Activated CD4-positive, alpha-beta T cell treated with anti-CD3 and anti-CD28 coated beads, Interleukin-2, amount 10 ng/mL, durations not matched to agents 24 days and 14 days (primary cell): ENCODE data around the gene PLCB4. TPM values are rescaled to one million over a fixed set of nuclear protein-coding genes. Genes with fewer than 3 reads are reported as not detected.

Experiments used
- DNase-seq: peaks from one replicate; pipeline ENCODE4 v3.0.0; 2022
- H3K27ac Mint-ChIP-seq: one replicate; pipeline ENCODE4 v1.8.0; 2022; ENCODE audit warnings: mild to moderate bottlenecking, mixed read lengths
- H3K27me3 Mint-ChIP-seq: one replicate; pipeline ENCODE4 v1.8.0; 2022; ENCODE audit warnings: mixed read lengths
- H3K36me3 Mint-ChIP-seq: one replicate; pipeline ENCODE4 v1.8.0; 2022; ENCODE audit warnings: low read depth, mild to moderate bottlenecking, mixed read lengths
- H3K4me1 Mint-ChIP-seq: one replicate; pipeline ENCODE4 v1.8.0; 2021; ENCODE audit warnings: mixed read lengths
- H3K4me3 Mint-ChIP-seq: one replicate; pipeline ENCODE4 v1.8.0; 2022; ENCODE audit warnings: mild to moderate bottlenecking, moderate library complexity, mixed read lengths
- H3K9me3 Mint-ChIP-seq: one replicate; pipeline ENCODE4 v1.8.0; 2021; ENCODE audit warnings: mixed read lengths
- intact Hi-C: fragments of 100-400 bp; cut with micrococcal nuclease; formaldehyde crosslinking; loops from one replicate; pipeline ENCODE4 v1.15.1; 2023
- total RNA-seq: library from RNA; stranded (reverse); gene quantifications from 2 replicates; pipeline ENCODE4 v1.2.3, GENCODE V29; 2022

Gene PLCB4
- total RNA-seq, 1 donor from 2014 or later: not detected

- Mint-ChIP-seq H3K27ac (no peak overlapping the region), H3K4me1 (no peaks in the 10 kb centered on the region), H3K9me3 (no peaks in the 10 kb centered on the region), H3K4me3 (no peak overlapping the region), H3K36me3 (no peaks in the 10 kb centered on the region), H3K27me3 (no peaks in the 10 kb centered on the region)
- no peak for DNase-seq
- intact Hi-C loops: no loop called here
Observed at GRCh38 chr20:9474835-9475415, 406.0 kb downstream of the PLCB4 start.

- no peak for DNase-seq
- Mint-ChIP-seq H3K4me1 (no peaks in the 10 kb centered on the region), H3K27ac (no peak overlapping the region), H3K27me3 (no peaks in the 10 kb centered on the region), H3K9me3 (no peaks in the 10 kb centered on the region), H3K4me3 (no peak overlapping the region), H3K36me3 (no peaks in the 10 kb centered on the region)
- intact Hi-C loops: no loop called here
Observed at GRCh38 chr20:9475456-9475855, 406.6 kb downstream of the PLCB4 start.

DNA sequence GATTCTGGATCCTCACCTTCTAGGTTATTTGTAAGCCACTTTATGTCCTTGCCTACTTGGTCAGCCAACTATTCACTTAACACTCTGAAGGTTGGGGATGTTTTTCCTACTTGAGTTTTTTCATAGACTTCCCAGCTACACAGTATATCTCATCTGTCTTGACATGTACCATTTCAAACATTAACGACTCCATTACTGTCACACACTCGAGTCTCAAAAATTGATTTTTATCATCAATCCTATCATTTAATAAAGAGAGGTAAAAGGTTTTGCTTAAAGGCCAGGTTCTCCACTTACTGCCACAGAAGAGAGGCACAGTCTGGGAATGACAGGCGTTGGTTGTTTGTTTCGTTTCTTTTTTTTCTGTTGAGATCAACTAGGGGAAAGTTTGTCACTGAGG is 407.3 kb downstream of the PLCB4 start:
- Mint-ChIP-seq H3K36me3 (no peaks in the 10 kb centered on the region), H3K27ac (no peak overlapping the region), H3K4me1 (no peaks in the 10 kb centered on the region), H3K4me3 (no peak overlapping the region), H3K9me3 (no peaks in the 10 kb centered on the region), H3K27me3 (no peaks in the 10 kb centered on the region)
- intact Hi-C loops: no loop called here
- DNase-seq: no peak

- no peaks in the 10 kb centered on the region for H3K4me1 Mint-ChIP-seq
- DNase-seq: no peak
- intact Hi-C loops: no loop called here
- no peaks in the 10 kb centered on the region for H3K36me3 Mint-ChIP-seq
- no peaks in the 10 kb centered on the region for H3K9me3 Mint-ChIP-seq
- no peak overlapping the region for H3K4me3 Mint-ChIP-seq
- H3K27ac Mint-ChIP-seq: no peak overlapping the region
- no peaks in the 10 kb centered on the region for H3K27me3 Mint-ChIP-seq
Observed at GRCh38 chr20:9476637-9477036, 407.8 kb downstream of the PLCB4 start.

GRCh38 chr20:9478771-9479170 is 409.9 kb downstream of the PLCB4 start:
- Mint-ChIP-seq H3K27ac (no peak overlapping the region), H3K9me3 (no peaks in the 10 kb centered on the region), H3K4me1 (no peaks in the 10 kb centered on the region), H3K4me3 (no peak overlapping the region), H3K36me3 (no peaks in the 10 kb centered on the region), H3K27me3 (no peaks in the 10 kb centered on the region)
- no peak for DNase-seq
- intact Hi-C loops: no loop called here

DNA sequence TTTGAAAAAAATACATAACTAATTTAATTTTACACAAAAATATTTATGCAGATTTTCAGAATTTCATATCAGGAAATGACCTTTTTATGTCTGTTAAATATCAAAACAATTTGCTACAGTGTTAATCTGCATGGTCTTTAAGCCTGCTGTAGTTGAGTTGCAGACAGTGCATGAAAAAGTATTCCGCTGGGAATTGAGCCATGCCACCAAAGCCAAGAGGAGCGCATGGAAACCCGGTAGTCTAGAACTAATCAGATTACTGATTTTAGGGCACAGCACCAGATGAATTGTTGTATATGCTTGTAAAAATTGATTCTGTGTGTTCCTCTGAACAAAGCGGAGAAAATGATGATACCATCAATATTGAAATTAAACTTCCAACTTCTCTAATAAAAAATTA is 411.2 kb downstream of the PLCB4 start:
- DNase-seq: no peak
- no peaks in the 10 kb centered on the region for H3K4me1 Mint-ChIP-seq
- intact Hi-C loops: no loop called here
- no peaks in the 10 kb centered on the region for H3K36me3 Mint-ChIP-seq
- H3K27me3 Mint-ChIP-seq: no peaks in the 10 kb centered on the region
- no peak overlapping the region for H3K4me3 Mint-ChIP-seq
- no peaks in the 10 kb centered on the region for H3K9me3 Mint-ChIP-seq
- H3K27ac Mint-ChIP-seq: no peak overlapping the region

GRCh38 chr20:9482180-9482579 is 413.3 kb downstream of the PLCB4 start:
- intact Hi-C loops: no loop called here
- DNase-seq: no peak
- Mint-ChIP-seq H3K36me3 (no peaks in the 10 kb centered on the region), H3K4me3 (no peak overlapping the region), H3K4me1 (no peaks in the 10 kb centered on the region), H3K9me3 (no peaks in the 10 kb centered on the region), H3K27ac (no peak overlapping the region), H3K27me3 (no peaks in the 10 kb centered on the region)

GRCh38 chr20:9483131-9483530 is 414.2 kb downstream of the PLCB4 start:
- intact Hi-C loops: no loop called here
- Mint-ChIP-seq H3K4me3 (no peak overlapping the region), H3K36me3 (no peaks in the 10 kb centered on the region), H3K4me1 (no peaks in the 10 kb centered on the region), H3K27me3 (no peaks in the 10 kb centered on the region), H3K27ac (no peak overlapping the region), H3K9me3 (no peaks in the 10 kb centered on the region)
- DNase-seq: no peak

DNA sequence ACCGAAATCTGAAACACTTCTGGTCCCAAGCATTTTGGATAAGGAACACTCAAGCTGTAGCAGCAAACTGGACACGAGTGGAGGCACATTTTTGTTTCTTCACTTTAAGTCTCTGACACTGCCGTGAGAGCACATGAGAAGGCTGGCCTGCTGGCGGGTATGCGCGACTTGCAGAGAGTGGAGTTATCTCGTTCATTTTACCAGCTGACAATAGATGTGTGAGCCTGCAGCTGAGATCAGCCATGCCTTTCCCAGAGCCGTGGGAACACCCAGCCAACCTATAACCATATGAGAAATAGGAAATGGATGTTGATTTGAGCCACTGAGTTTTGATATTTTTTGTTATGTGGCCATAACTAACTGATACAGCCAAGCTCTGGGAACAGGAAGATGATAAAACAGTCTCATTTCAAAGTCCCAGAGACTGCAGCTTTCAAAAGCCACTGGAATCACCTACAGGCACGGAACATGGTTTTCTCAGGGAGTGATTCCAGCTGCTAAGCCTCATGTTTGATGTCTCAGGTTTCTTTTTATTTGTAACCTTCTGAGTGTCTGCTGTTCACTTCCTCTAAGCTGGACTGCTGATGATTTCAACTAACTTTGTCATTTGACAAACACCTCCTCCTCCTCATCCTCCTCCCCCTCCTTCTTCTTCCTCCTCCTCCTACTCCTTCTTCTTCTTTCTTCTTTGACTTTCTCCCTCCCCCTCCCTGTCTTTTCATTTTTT is 416.9 kb downstream of the PLCB4 start:
- H3K9me3 Mint-ChIP-seq: no peaks in the 10 kb centered on the region
- intact Hi-C loops: no loop called here

GRCh38 chr20:9487231-9487630 is 418.3 kb downstream of the PLCB4 start:
- intact Hi-C loops: no loop called here

More for the DNA sequence above, 416.9 kb downstream of the PLCB4 start:
- Mint-ChIP-seq H3K4me3 (no peak overlapping the region), H3K27me3 (no peaks in the 10 kb centered on the region), H3K4me1 (no peaks in the 10 kb centered on the region), H3K36me3 (no peaks in the 10 kb centered on the region), H3K27ac (no peak overlapping the region)
- DNase-seq: no peak

GRCh38 chr20:9488063-9488462 is 419.2 kb downstream of the PLCB4 start:
- Mint-ChIP-seq H3K36me3 (no peaks in the 10 kb centered on the region), H3K4me3 (no peak overlapping the region), H3K4me1 (no peaks in the 10 kb centered on the region), H3K9me3 (peaks cover 3% of the 10 kb centered on the region), H3K27me3 (no peaks in the 10 kb centered on the region), H3K27ac (no peak overlapping the region)
- intact Hi-C loops: no loop called here
- no peak for DNase-seq

More at GRCh38 chr20:9487231-9487630, 418.3 kb downstream of the PLCB4 start:
- Mint-ChIP-seq H3K27me3 (no peaks in the 10 kb centered on the region), H3K27ac (no peak overlapping the region), H3K36me3 (no peaks in the 10 kb centered on the region), H3K4me3 (no peak overlapping the region), H3K9me3 (no peaks in the 10 kb centered on the region), H3K4me1 (no peaks in the 10 kb centered on the region)
- no peak for DNase-seq

DNA sequence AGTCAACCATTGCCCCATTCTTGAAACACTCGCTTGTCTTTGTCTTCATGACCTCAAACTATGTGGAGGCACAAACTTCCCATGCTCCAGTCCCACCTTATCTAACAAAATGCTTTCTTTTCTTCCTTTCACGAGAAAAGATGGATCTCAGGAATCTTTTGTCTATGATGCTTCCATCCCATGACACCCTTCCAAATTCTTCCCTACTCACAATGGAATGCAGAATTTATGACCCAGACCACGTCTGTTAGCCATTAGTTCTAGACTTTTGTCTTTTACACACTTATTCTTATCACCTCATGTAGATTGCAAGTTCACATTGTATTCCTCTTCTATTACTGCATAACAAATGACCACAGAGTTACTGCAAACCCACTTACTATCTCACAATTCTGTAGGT is 421.3 kb downstream of the PLCB4 start:
- peaks cover 7% of the 10 kb centered on the region for H3K9me3 Mint-ChIP-seq
- no peaks in the 10 kb centered on the region for H3K36me3 Mint-ChIP-seq
- H3K4me3 Mint-ChIP-seq: no peak overlapping the region
- H3K27me3 Mint-ChIP-seq: no peaks in the 10 kb centered on the region
- no peak for DNase-seq
- H3K27ac Mint-ChIP-seq: no peak overlapping the region
- intact Hi-C loops: no loop called here
- H3K4me1 Mint-ChIP-seq: no peaks in the 10 kb centered on the region

- intact Hi-C loops: no loop called here
- H3K27me3 Mint-ChIP-seq: no peaks in the 10 kb centered on the region
- no peak overlapping the region for H3K4me3 Mint-ChIP-seq
- no peak overlapping the region for H3K27ac Mint-ChIP-seq
- no peak for DNase-seq
- no peaks in the 10 kb centered on the region for H3K4me1 Mint-ChIP-seq
- peaks cover 7% of the 10 kb centered on the region for H3K9me3 Mint-ChIP-seq
- no peaks in the 10 kb centered on the region for H3K36me3 Mint-ChIP-seq
Observed at GRCh38 chr20:9490631-9491030, 421.7 kb downstream of the PLCB4 start.

GRCh38 chr20:9491324-9491723 is 422.4 kb downstream of the PLCB4 start:
- H3K4me1 Mint-ChIP-seq: no peaks in the 10 kb centered on the region
- intact Hi-C loops: no loop called here
- H3K9me3 Mint-ChIP-seq: peaks cover 7% of the 10 kb centered on the region
- no peaks in the 10 kb centered on the region for H3K36me3 Mint-ChIP-seq
- no peaks in the 10 kb centered on the region for H3K27me3 Mint-ChIP-seq
- no peak for DNase-seq
- no peak overlapping the region for H3K4me3 Mint-ChIP-seq
- H3K27ac Mint-ChIP-seq: no peak overlapping the region

- DNase-seq: no peak
- H3K9me3 Mint-ChIP-seq: peaks cover 7% of the 10 kb centered on the region
- H3K4me3 Mint-ChIP-seq: no peak overlapping the region
- no peaks in the 10 kb centered on the region for H3K27me3 Mint-ChIP-seq
- intact Hi-C loops: no loop called here
- H3K4me1 Mint-ChIP-seq: no peaks in the 10 kb centered on the region
- H3K36me3 Mint-ChIP-seq: no peaks in the 10 kb centered on the region
- H3K27ac Mint-ChIP-seq: no peak overlapping the region
Observed at GRCh38 chr20:9492067-9492466, 423.2 kb downstream of the PLCB4 start.
